Small intestine (tissue), 7 donors: Measurements from ENCODE around the gene TMEM161B. TPM values are rescaled to one million over a fixed set of nuclear protein-coding genes. Genes with fewer than 3 reads are reported as not detected.
A peak's percentile ranks its signal among the peaks of the same experiment; 100 is the strongest.

ENCODE experiments used
- DNase-seq, 2 donors: peaks; one replicate each; pipeline versions ENCODE4 v3.0.0 to v3.0.0-alpha.2; 2013
- FAIRE-seq: peaks from 2 replicates; lab custom pipeline; 2012; peaks lifted over from hg19 to GRCh38; lab: Jason Lieb, UNC
- H3K27ac ChIP-seq, 3 donors: one replicate each; pipeline ENCODE4 v1.5.1; 2013; ENCODE audit warnings: low read length in 2 of 3, mild to moderate bottlenecking in 2 of 3, control low read depth in 1 of 3, inconsistent platforms in 1 of 3, low read depth in 1 of 3, moderate library complexity in 1 of 3
- H3K27me3 ChIP-seq, 3 donors: one replicate each; pipeline ENCODE4 v1.6.1; 2013; ENCODE audit warnings: low read length in 3 of 3, inconsistent platforms in 1 of 3; ENCODE audit not compliant: control insufficient read depth in 3 of 3, insufficient read depth in 3 of 3
- H3K36me3 ChIP-seq, 3 donors: one replicate each; pipeline ENCODE4 v1.6.1; 2013; ENCODE audit warnings: low read length in 3 of 3, inconsistent platforms in 1 of 3, low read depth in 1 of 3, mild to moderate bottlenecking in 1 of 3, moderate library complexity in 1 of 3; ENCODE audit not compliant: control insufficient read depth in 3 of 3, insufficient read depth in 2 of 3
- H3K4me1 ChIP-seq, 3 donors: one replicate each; pipeline ENCODE4 v1.6.1; 2013; ENCODE audit warnings: low read length in 2 of 3, inconsistent platforms in 1 of 3, low read depth in 1 of 3, mild to moderate bottlenecking in 1 of 3, moderate library complexity in 1 of 3; ENCODE audit not compliant: control insufficient read depth in 3 of 3, insufficient read depth in 2 of 3
- H3K4me3 ChIP-seq, 3 donors: one replicate each; pipeline ENCODE4 v1.5.1; 2013; ENCODE audit warnings: low read length in 3 of 3, control low read depth in 1 of 3, inconsistent platforms in 1 of 3, low read depth in 1 of 3, mild to moderate bottlenecking in 1 of 3, moderate library complexity in 1 of 3
- H3K9me3 ChIP-seq, 2 donors: one replicate each; pipeline ENCODE4 v1.6.1; 2013; ENCODE audit warnings: low read depth in 1 of 2, low read length in 1 of 2; ENCODE audit not compliant: control insufficient read depth in 2 of 2, insufficient read depth in 1 of 2
- WGBS, 3 donors: extraction: QIAGEN DNeasy Blood & Tissue Kit; methylation state at CpG; one replicate each; pipeline ENCODE4 v1.1.7; 2013; 5-methylcytosine and 5-hydroxymethylcytosine counted together
- polyA plus RNA-seq, 4 donors: library from polyadenylated mRNA; stranded (reverse) in 3 of 4; unstranded in 1 of 4; fragments of 200-250 nt in 3 of 4; fragments of 120-200 nt in 1 of 4; gene quantifications; one replicate each; pipeline versions ENCODE4 v1.2.1 to v1.2.3, GENCODE V29; 2013
- donor health status: healthy with polysubstance abuse.
- donor health status: control.
- donor health status: control.
- donor health status: Bipolar disorder and iron deficiency.
- donor health status: healthy.

The TMEM161B gene
- polyA plus RNA-seq, 4 donors: 6.3 to 28.9 (median 10.8) TPM

DNA sequence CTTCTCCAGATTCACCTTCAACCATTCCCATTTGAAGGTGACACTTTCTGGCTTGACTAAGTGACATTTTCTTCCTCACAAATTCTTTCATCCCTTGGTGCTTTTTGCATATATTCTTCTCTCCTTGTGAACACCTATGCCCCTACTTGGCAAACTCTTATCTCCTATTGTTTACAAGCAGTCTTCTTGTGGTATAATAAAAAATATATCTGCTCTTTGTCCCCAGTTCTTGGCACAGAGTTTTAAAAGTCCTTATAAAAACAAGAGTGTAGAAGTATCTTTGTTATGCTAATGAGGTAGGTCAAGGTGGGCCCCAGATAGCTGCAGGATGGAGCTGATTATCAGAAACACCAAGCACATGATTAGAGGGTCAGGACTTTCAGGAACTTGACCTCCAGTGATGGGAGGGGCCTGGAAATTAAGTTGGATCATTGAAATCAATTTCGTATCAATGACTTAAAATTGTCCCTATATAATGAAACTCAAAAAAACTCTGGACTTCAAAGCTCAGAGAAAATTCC lies 38.0 kb downstream of the TMEM161B start:
- peak in 1 of 2 donors; percentile 32 for DNase-seq
- Histone ChIP-seq H3K4me3 (no peak overlapping the region), H3K36me3 (peaks cover 2 to 12% (median 2%) of the 10 kb centered on the region in 3 donors), H3K9me3 (no peaks in the 10 kb centered on the region), H3K27me3 (no peaks in the 10 kb centered on the region), H3K4me1 (no peaks in the 10 kb centered on the region), H3K27ac (no peak overlapping the region)
- whole genome bisulfite sequencing, 3 donors: 18 to 70% (median 48%) methylated on average over 1 of the region's 1 CpG
- FAIRE-seq: no peak

- no peaks in the 10 kb centered on the region for H3K9me3 ChIP-seq
- H3K27ac ChIP-seq: no peak overlapping the region
- H3K27me3 ChIP-seq: no peaks in the 10 kb centered on the region
- FAIRE-seq: no peak
- peaks cover 0 to 17% (median 3%) of the 10 kb centered on the region in 3 donors for H3K36me3 ChIP-seq
- no peaks in the 10 kb centered on the region for H3K4me1 ChIP-seq
- no peak overlapping the region for H3K4me3 ChIP-seq
- WGBS, 3 donors: 73 to 77% (median 76%) methylated on average over 6 of the region's 6 CpGs
- DNase-seq: no peak
Observed at GRCh38 chr5:88226881-88227450, 41.7 kb downstream of the TMEM161B start.

- no peaks in the 10 kb centered on the region for H3K27me3 ChIP-seq
- H3K27ac ChIP-seq: no peak overlapping the region
- no peak overlapping the region for H3K4me3 ChIP-seq
- H3K9me3 ChIP-seq: no peaks in the 10 kb centered on the region
- DNase-seq: no peak
- FAIRE-seq: no peak
- no peaks in the 10 kb centered on the region for H3K4me1 ChIP-seq
- H3K36me3 ChIP-seq: peaks cover 3 to 15% (median 8%) of the 10 kb centered on the region in 3 donors
Observed at GRCh38 chr5:88214655-88215054, 54.0 kb downstream of the TMEM161B start.

GRCh38 chr5:88207575-88207974 lies 61.1 kb downstream of the TMEM161B start:
- Histone ChIP-seq H3K9me3 (no peaks in the 10 kb centered on the region), H3K27me3 (no peaks in the 10 kb centered on the region), H3K36me3 (peaks cover 0 to 10% (median 3%) of the 10 kb centered on the region in 3 donors), H3K4me1 (no peaks in the 10 kb centered on the region), H3K27ac (no peak overlapping the region), H3K4me3 (no peak overlapping the region)
- FAIRE-seq (no peak), DNase-seq (no peak)
- WGBS, 3 donors: 91 to 93% (median 92%) methylated on average over 3 of the region's 3 CpGs

GRCh38 chr5:88203981-88204750 lies 64.5 kb downstream of the TMEM161B start:
- no peak overlapping the region for H3K4me3 ChIP-seq
- 71 to 87% (median 72%) methylated on average over 5 of the region's 5 CpGs for WGBS, 3 donors
- H3K9me3 ChIP-seq: no peaks in the 10 kb centered on the region
- FAIRE-seq (no peak), DNase-seq (peak in 1 of 2 donors; percentile 16)
- no peak overlapping the region for H3K27ac ChIP-seq
- H3K4me1 ChIP-seq: no peaks in the 10 kb centered on the region
- no peaks in the 10 kb centered on the region for H3K27me3 ChIP-seq
- H3K36me3 ChIP-seq: peaks cover 2 to 3% (median 2%) of the 10 kb centered on the region in 3 donors

DNA sequence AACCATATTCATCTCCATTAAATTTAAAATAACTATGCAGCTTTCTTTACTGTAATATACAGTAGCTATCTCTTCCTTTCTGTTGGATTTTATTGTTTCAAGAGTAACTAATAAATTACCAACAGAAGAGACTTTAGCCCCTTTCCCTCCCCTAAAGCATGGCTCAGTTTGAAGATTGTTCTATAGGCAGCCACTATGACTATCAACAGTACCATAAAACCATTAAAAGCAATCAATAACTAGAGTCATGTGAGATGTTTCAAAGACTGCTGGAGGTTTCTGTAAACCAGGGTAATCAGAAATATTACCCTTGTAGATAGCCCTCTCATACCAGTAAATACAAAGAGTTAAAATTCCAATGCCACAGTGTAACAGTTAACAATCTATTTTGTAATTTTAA lies 73.0 kb downstream of the TMEM161B start:
- peak; percentile 84 to 86 for DNase-seq
- H3K36me3 ChIP-seq: peaks cover 0 to 4% (median 4%) of the 10 kb centered on the region in 3 donors
- peak overlapping the region in 1 of 3 donors; percentile 71 for H3K27ac ChIP-seq

GRCh38 chr5:88193896-88194295 lies 74.7 kb downstream of the TMEM161B start:
- H3K27me3 ChIP-seq: no peaks in the 10 kb centered on the region
- FAIRE-seq (no peak), DNase-seq (no peak)
- H3K36me3 ChIP-seq: peaks cover 2 to 7% (median 4%) of the 10 kb centered on the region in 3 donors
- no peak overlapping the region for H3K27ac ChIP-seq
- H3K4me3 ChIP-seq: no peak overlapping the region
- 94 to 98% (median 95%) methylated on average over 3 of the region's 3 CpGs for WGBS, 3 donors
- H3K4me1 ChIP-seq: peaks cover 0 to 13% (median 0%) of the 10 kb centered on the region in 3 donors
- H3K9me3 ChIP-seq: peaks cover 0 to 24% of the 10 kb centered on the region in 2 donors

More for the DNA sequence above, 73.0 kb downstream of the TMEM161B start:
- FAIRE-seq: peak; percentile 88
- H3K9me3 ChIP-seq: peaks cover 0 to 8% of the 10 kb centered on the region in 2 donors
- peaks cover 0 to 13% (median 0%) of the 10 kb centered on the region in 3 donors for H3K4me1 ChIP-seq
- no peak overlapping the region for H3K4me3 ChIP-seq
- H3K27me3 ChIP-seq: no peaks in the 10 kb centered on the region

DNA sequence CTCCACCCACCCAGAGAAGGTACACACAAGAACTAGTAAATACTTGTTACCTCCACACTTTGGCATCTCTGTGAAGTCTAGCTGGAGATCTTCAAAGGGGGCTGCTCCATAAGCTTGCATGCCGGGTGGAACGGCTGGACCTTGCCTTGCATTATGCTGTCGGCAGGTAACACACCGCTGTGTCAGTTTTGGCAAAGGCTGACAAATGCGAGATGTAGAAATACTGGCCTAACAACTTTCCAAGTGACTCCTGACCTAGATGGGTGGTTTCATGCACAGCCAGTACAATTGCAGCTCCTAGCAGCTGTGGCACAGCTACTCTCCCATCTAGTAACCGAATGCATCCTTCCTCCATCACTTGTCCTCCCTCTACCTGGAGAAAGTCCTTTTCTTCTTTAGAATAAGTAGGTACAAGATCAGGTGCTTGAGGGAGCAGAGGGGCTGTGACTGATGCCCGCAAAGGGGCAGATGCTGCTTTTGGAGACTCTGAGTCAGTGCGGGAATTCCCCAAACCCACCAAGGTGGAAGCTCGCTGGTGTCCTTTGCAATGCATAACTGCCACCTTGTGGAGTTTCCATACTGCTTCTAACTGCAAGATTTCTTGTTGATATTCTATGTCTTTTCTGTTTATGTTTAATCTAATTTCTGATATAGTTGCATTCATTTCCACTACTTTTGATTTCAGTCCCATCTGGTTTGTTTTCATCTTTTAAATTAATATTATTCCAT lies 78.4 kb downstream of the TMEM161B start:
- no peak for FAIRE-seq
- H3K27ac ChIP-seq: no peak overlapping the region

More for the DNA sequence above, 78.4 kb downstream of the TMEM161B start:
- Histone ChIP-seq H3K36me3 (peaks cover 0 to 11% (median 9%) of the 10 kb centered on the region in 3 donors), H3K4me1 (no peaks in the 10 kb centered on the region), H3K4me3 (no peak overlapping the region), H3K9me3 (peaks cover 0 to 39% of the 10 kb centered on the region in 2 donors), H3K27me3 (no peaks in the 10 kb centered on the region)
- 65 to 92% (median 70%) methylated on average over 9 of the region's 9 CpGs for WGBS, 3 donors
- peak in 1 of 2 donors; percentile 10 for DNase-seq
